CMK (cell line): ENCODE results near the gene GRIK2.

Experiments
- DNase-seq: peaks from one replicate; pipeline ENCODE4 v3.0.0-alpha.2; 2010; ENCODE audit warnings: low read depth

Gene GRIK2

DNA sequence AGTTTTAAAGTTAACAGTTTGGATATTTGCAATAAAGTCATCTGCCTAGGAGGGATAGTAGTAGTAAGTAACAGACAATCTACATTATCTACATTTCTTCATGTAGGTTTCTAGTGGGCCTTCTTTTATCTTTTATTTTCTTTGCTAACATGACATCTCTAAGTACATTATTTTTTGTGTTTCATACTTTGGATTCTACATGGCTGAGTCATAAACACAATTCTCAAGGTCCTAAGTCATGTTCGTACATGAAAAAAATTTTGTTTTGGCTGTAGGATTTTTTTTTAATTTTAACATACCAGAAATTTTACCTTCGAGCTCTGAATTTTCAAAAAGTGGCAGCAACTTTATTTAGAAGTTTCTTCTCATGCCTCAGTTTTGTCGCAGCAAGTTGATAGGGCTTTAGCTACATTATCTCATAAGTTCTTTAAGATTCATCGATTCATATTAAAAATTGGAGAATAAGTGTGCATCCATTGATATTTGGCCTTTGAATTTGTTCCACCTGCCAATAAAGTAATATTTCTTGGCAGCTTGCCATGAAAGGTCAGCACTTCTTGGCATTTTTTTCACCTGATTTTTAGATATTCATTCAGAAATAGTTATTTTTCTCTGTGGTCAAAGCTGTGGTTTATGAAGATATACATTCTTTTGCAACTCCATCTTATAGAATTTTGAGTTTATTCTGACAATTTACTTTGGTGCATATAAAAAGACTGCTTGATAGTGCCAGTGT, 146.2 kb downstream of the GRIK2 start:
- no peak for DNase-seq

DNA sequence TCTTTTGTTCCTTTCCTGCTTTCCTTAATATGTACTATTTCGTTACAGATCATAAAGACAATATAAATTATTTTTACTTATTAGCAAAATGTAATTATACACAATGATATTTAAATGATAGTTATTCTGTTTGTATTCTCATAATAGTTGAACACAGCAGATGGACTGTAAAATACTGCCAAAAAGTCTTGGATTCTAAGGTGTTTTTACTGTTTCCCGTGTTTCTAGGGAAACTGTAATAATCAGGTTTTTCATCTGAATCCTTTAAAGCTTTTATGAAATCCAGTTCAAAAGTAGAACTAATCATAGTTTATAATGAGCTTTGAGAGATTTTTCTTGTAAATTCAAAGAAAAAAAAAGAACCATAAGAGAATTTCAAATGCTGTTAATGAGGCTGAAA, 148.4 kb downstream of the GRIK2 start:
- DNase-seq, result no peak

DNA sequence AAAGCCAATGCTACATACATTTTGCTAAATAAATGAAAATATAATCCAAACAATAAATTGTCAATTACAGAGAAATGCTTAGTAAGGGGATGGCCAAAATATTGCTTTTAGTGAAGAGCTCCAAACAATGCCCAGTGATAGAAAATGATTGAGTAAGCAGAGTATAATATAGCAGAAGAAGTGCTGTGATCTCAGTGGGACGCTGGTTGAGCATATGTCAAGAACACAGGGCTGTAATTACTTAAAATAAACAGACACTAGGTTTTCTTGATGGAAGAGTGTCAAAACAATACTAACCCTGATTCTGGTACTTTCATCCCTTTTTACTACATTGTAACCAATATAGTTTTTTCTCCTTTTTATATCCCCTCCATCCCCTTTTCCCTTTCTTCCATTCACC, 150.3 kb downstream of the GRIK2 start:
- DNase-seq, result no peak

DNA sequence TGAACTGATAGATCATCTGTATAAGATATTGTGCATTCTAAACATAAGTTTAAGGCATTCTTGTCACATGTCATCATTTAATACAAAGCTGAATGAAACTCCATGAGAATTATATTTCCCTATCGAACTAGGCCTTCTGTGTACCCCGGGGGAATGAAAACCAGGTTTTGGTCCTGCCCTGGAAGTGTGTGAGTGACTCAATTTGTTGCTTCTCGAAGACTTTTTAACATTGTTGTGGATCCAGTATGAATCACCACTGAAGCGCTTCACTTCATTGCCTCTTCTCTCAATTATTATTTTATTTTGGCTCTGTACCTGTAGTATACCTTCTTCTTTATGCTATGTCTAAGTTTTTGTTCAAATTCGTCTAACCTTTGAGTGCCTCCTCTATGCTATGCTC, 150.8 kb downstream of the GRIK2 start:
- no peak for DNase-seq

DNA sequence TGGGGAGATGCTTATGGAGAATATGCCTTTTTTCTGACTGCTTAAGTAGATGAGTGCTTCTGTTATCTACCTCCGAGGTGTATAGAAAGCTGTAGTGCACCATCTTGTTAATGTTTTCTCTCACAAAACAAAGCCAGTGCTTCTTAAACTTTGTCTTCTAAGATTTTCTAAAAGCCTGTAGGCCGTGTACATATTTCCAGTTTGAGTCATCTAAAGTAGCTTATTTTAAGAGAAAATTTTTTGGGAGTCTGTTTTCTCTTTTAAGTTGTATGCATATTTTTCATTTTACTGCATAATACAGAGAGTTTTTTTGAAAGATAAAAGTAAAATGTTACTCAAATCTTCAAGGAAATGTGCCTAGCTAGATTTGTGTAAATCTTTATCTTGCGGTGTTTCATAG, 151.7 kb downstream of the GRIK2 start:
- no peak for DNase-seq

DNA sequence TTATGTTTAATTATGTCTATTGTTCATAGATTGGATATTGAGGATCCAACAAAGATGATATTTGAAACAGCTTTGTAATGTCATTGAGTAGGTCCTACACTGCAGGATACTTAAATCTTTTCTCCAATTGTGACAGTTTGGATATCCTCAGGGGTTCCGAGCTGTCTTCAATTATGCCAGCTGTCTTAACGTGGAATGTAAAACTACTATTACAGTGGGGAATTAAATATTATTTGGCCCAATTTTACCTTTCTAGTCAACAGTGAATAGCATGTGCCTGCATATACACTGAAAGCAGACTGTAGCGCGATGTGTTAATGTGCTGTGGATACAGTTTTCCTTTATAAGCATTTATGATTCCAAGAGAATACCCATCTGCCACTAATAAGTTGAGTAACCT, 156.9 kb downstream of the GRIK2 start:
- DNase-seq, result no peak

DNA sequence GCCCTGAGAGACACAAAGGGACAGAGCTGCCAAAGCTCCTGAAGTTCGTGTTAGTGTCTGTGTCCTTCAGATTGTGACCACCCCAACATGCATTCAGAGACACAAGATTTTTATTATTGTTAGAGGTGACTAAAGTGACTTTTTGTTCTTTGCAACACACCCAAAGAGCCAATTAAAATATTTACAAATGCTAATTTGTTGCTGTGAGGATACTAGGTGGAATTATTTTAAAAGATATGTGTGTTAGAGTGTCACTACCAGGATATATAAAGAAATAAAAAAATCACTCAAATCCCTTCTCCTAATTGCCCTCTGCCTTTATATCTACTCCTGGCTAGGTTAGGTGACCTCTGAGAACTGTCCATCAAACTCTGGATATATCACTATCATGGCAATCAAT, 160.7 kb downstream of the GRIK2 start:
- DNase-seq, result no peak

DNA sequence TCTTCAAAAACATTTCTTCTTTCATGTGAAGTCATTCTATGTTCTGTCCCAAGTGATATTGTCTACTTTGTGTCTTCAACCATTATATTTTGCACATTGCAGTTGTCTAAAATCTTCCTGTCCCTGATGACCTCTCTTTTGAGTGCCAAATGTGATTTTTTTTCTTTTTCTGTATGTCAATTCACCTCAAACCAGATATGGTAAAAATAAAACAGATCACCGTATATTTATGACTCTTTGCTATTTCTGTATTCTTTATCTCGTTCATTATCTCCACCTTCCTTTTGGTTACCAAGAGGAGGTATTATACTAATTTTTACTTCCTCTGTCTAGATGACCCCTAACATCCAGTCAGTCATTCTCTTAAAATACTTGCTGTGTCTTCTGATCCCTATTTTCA, 165.2 kb downstream of the GRIK2 start:
- DNase-seq, result no peak

DNA sequence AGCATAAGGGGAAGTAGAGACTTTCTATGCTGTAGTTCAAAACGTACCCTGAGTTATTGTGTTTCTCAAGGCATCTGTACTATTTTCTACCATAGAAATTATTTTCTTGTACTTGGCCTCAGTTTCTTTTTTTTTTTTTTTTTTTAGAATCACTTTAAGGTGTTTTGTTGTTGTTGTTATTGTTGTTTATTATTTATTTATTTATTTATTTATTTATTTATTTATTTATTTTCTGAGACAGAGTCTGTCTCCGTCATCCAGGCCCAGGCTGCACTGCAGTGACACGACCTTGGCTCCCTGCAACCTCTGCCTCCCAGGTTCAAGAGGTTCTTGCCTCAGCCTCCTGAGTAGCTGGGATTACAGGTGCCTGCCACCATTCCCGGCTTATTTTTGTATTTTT, 179.1 kb downstream of the GRIK2 start:
- no peak for DNase-seq

DNA sequence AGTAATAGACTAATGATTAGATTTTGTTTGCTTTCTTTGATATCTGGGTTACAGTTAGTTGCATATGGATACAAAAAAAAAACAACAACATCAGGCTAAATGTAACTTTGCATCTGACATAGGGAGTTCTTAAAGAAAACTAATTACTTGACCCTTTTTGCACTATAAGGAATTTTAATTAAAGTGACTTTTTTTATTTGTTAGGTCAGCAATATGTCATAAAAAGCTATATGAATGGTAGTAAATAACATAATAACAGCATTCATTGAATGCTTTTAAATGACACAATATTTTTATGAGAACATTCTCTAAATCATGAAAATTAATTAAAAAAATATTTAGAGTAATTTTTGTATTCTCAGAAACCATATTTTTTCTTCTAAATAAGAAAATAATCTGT, 183.6 kb downstream of the GRIK2 start:
- DNase-seq, result no peak

DNA sequence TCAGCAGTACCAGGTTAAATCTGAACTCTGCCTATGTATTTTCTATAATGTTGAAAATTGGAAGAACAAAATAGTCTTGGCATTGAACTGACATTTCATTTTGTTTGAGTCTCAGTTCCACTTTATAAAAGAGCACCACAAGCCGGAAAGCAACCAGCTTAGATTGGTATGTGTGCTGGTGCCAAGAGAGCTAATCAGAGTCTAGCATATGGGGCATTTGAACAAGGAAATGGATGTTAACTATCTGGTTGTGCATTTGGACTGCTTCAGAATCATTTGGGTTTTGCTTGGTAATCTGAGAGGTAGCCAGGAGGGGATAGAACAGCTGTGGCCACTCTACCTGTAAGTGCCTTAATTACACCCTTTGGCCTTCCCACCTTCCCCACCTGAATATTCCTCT, 184.8 kb downstream of the GRIK2 start:
- DNase-seq, result no peak

DNA sequence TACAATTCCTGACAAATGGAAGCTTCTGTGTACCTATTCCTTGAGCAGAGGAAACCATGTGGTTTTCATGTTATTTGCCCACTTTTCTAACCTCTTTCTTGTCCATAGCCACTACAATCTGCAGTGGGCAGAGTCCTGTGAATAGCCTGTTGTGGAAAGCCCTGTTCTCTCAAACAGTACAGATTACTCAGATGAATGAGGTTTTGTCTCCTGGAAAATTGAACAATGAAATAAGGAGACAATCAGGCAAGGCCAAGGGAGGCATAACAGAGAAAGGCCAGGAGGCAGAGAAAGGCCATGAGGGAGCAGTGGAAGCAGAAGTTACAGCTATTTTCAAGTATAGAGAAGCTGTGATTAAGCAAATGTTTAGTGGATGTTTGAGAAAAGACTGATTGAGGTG, 189.3 kb downstream of the GRIK2 start:
- DNase-seq, result no peak

DNA sequence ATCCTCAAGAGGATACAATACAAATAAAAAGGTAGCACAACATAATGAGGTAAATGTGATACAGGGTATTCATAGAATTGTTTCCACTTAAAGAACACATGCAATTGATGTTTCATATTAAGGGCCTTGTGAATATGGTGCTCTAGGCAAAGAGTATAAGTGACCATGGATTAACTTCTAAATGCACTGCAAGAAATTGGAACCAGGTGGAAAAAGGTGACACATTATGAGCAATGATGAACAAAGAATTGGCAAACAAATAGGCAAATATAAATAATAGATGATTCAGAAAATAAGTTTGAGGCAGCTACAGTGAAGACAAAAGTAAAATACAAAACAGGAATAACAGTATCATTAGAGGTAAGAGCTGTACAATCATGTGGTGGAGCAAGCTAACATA, 192.0 kb downstream of the GRIK2 start:
- DNase-seq, result no peak

DNA sequence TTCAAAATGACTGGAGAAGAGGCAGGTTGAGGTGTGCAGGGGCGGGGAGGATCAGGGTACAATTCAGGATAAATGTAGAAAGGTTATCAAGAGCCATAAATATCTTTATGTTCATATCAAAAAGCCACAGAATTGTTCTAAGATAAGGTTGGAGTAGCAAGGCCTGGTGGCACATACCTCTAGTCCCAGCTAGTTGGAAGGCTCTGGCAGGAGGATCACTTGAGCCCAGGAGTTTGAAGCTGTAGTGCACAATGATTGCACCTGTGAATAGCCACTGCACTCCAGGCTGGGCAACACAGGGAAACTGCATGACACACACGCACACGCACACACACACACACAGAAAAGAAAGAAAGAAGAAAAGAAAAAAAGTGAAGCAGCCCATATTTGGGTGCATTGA, 194.8 kb downstream of the GRIK2 start:
- no peak for DNase-seq

DNA sequence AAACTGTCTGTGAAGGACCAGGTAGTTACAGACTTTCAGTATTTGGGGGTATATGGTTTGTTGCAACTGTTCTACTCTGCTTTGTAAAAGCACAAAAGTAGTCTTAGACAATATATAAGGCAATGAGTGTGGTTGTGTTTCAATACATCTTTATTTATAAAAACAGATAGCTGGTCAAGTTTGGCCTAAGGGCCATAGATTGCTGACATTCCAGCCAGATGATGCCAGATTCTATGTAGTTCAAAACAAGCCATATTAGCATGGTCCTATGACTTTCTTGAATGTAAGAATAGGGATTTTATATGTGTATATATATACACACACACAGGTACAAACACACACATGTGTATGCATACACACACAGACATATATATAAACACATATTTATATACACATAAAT, 201.8 kb downstream of the GRIK2 start:
- DNase-seq, result no peak

DNA sequence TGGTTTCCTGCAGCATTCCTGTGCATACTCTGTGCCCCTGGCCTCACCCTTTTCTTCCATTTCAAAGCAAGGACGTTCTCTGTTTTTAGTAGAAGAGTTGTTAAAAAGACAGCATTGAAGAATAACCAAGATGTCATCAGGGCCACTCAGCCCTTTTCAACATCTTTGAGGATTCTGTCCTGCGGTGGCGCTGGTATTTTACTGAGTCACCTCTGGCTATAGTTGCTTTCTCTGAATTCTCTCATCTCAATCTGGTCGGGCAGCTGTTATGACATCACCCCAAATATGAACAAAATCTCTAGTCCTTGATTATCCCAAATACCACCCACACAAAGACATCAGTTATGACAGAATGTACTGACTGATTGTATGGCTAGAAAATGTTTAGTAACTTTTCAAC, 204.2 kb downstream of the GRIK2 start:
- DNase-seq, result no peak

DNA sequence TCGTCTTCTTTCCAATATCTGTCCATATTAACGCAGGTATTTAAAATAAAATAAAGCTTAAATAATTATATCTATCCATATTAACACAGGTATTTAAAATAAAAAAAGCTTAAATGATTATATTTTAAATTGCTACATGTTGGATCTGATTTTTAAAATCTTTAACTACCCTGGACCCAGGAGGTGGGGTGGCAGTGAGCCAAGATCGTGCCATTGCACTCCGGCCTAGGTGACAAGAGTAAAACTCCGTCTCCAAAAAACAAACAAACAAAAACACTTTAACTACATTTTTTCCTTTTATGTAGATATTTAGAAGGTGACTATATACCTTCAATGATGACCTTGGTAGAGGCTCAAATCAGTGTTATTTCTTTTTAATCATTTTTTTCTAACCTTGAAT, 211.9 kb downstream of the GRIK2 start:
- DNase-seq, result no peak

DNA sequence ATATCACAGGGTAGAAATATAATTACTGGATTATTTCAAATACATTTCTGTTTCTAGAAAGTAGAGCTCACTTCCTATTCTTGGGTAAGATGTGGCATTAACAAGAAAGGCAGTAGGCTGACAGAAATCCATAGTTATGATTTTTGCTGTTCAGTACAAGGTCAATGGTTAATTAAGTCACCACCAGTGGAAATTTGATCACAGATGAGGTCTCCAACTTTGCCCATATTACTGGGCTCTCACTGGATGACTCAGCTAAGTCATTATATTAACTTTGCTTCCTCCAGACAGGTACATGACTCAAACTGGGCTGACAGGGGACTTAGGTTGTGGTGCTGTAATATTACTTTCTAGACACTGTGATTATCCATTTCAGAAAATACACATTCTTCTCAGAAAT, 212.4 kb downstream of the GRIK2 start:
- DNase-seq, result no peak

DNA sequence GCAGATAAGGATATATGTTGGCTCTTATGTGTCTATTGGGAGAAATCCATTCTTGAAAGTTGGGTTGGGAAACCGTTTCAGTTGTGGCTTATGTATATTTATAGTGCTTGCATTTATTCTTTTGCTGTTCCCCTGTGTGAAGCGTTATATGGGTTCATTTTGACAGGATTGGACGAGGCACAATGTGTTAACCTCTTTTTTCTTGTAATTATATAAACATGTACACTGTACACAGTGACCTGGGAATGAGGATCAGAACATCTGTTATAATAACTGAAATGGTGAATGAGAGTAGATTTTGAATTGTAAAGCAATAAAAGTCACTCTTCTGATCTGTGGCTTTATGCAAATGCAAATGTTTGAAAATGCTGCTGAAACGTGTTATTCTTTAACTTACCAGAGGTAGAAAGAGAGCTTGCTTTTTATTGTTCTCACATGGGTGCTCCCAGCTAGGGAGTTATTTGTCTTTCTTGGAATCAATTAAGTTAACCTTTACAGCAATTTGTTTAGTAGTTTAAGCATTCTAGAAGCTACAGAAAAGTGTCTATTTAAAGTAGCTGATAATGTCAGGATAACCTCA, 213.7 kb downstream of the GRIK2 start:
- no peak for DNase-seq

DNA sequence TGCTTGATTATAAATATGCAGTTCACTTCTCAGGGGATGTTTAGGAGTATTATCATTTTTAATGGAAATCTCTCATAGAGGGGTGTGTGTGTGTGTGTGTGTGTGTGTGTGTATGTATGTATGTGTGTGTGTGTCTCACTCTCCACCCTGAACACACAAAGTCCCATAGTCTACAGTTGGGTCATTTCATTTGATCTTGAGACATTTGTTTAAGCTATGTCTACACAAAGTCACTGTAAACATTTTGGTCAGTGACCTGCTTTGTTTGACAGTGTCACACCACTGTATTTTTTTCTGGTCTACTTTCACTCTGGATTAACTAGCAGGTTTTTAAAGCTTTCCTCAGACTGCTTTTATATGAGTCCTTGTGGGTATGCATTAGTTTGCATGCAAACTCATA, 215.2 kb downstream of the GRIK2 start:
- DNase-seq, result no peak

DNA sequence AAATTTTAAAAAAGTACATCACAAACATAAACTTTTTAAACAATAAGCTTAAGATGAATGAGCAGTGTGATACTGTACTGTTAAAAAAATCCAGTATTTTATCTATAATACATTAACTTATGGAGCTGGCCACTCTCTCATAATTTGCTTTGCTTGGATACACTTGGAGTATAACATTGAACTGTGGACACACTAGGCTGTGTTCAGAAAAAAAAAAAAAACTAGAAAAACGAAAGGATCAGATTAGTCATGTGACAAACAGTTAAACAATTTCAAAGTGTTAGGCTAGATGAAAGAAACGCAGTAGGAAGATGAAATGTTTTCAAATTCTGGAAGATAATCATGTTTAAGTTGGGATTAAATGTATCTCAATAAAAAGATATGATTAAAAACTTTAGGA, 220.0 kb downstream of the GRIK2 start:
- DNase-seq, result no peak

DNA sequence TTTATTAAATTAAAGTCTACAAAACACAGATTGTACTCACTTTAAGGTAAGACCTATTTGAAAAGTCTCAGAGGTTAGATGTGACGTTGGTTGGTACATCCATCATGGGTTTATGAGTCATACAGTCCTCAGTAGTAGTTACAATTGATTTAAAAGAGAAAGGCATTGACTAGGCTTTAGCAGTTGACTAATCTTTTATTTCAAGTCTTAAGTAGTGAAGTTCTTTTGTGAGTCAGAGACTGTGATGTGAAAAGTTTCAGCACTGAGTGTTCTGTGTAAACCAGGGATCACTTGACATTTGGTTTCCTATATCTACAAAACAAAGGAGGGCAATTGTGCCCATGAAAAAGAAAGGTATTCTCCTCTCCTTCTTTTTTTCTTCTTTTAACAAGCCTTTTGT, 221.3 kb downstream of the GRIK2 start:
- no peak for DNase-seq

DNA sequence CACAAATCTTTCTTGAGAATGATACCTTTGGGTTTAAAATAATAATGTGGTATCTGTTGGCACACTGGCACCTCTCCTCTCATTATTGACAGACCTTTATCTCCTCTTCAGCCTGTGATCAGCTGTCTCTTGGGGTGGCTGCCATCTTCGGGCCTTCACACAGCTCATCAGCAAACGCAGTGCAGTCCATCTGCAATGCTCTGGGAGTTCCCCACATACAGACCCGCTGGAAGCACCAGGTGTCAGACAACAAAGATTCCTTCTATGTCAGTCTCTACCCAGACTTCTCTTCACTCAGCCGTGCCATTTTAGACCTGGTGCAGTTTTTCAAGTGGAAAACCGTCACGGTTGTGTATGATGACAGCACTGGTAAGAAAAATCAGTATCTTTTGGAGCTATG, 232.8 kb downstream of the GRIK2 start:
- DNase-seq, result no peak

DNA sequence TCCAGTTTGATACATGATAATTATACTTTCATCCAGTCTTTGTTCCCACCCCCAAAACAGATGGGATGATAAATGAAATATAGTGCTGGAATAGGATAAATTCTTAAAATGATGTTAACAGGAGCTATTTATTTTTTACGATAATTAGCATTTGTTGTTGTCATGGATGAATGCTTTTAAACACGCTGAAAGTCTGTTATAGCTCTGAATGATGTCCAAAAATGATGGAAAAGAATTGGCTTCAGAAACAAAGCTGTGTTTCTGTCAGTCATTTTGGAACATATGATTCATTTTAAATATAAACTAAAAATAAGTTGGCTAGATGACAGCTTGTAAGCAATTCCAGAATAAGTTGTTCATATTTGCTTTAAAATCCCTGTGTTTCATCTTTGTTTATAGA, 237.4 kb downstream of the GRIK2 start:
- DNase-seq, result no peak
